H1 (cell line): Measurements from ENCODE around the gene OMA1. TPM values are rescaled to one million over a fixed set of nuclear protein-coding genes. Genes with fewer than 3 reads are reported as not detected.

ENCODE experiments used
- CTCF ChIA-PET: fragments of 300-600 bp; sonication (Branson Sonifier 250); formaldehyde crosslinking; loops from one replicate; lab custom pipeline; 2021; ENCODE audit not compliant: partially characterized antibody; lab: Charles Lee
- POLR2A ChIA-PET: fragments of 300-600 bp; sonication (Branson Sonifier 250); formaldehyde crosslinking; loops from one replicate; lab custom pipeline; 2021; ENCODE audit warnings: inconsistent platforms; ENCODE audit not compliant: partially characterized antibody; lab: Charles Lee
- DNase-seq, 2 experiments: peaks; one replicate each; pipeline versions ENCODE4 v3.0.0 to v3.0.0-alpha.2; 2010 to 2022; ENCODE audit warnings: low spot score in 2 of 2, low read depth in 1 of 2, mixed read lengths in 1 of 2
- FAIRE-seq: peaks from 2 replicates; lab custom pipeline; 2011; peaks lifted over from hg19 to GRCh38; lab: Jason Lieb, UNC
- H2AFZ ChIP-seq: 2 replicates; pipeline ENCODE4 v1.8.1; 2012; ENCODE audit warnings: low read length, inconsistent platforms
- H2AK5ac ChIP-seq: 2 replicates; pipeline ENCODE4 v1.6.1; 2013; ENCODE audit warnings: low read depth, low read length
- H2BK120ac ChIP-seq: replicated peaks from 2 replicates; pipeline ENCODE3; 2013; ENCODE audit warnings: low read depth, low read length, inconsistent platforms
- H2BK12ac ChIP-seq: 2 replicates; pipeline ENCODE4 v1.6.1; 2013; ENCODE audit warnings: low read depth, low read length
- H2BK15ac ChIP-seq: 2 replicates; pipeline ENCODE4 v1.6.1; 2013; ENCODE audit warnings: low read length
- H2BK20ac ChIP-seq: 2 replicates; pipeline ENCODE4 v1.6.1; 2013; ENCODE audit warnings: low read length
- H2BK5ac ChIP-seq: 2 replicates; pipeline ENCODE4 v1.6.1; 2013; ENCODE audit warnings: low read depth, low read length
- H3K14ac ChIP-seq: 2 replicates; pipeline ENCODE4 v1.6.1; 2013; ENCODE audit warnings: inconsistent platforms; ENCODE audit not compliant: insufficient read length
- H3K18ac ChIP-seq: 2 replicates; pipeline ENCODE4 v1.6.1; 2013; ENCODE audit warnings: low read length; ENCODE audit errors: extremely low read depth
- H3K23ac ChIP-seq: 2 replicates; pipeline ENCODE4 v1.6.1; 2013; ENCODE audit warnings: inconsistent platforms; ENCODE audit not compliant: insufficient read length
- H3K23me2 ChIP-seq: 2 replicates; pipeline ENCODE4 v1.6.1; 2013; ENCODE audit warnings: low read depth, low read length
- H3K27ac ChIP-seq: 2 replicates; pipeline ENCODE4 v1.6.1; 2011; ENCODE audit warnings: low read depth, low read length, inconsistent platforms
- H3K27me3 ChIP-seq, 4 experiments: replicated peaks in 1 of 4; 1 replicate in 1 of 4; 2 replicates in 3 of 4; pipeline versions ENCODE4 v1.6.1 to v1.8.1; 2011 to 2013; ENCODE audit warnings: low read length in 3 of 4, mild to moderate bottlenecking in 3 of 4, inconsistent platforms in 2 of 4, mixed read lengths in 2 of 4, moderate library complexity in 1 of 4; ENCODE audit not compliant: control insufficient read depth in 3 of 4, insufficient read depth in 3 of 4; ENCODE audit errors: extremely low read depth in 1 of 4
- H3K36me3 ChIP-seq, 4 experiments: 2 replicates each; pipeline versions ENCODE4 v1.6.1 to v1.8.1; 2011 to 2013; ENCODE audit warnings: mild to moderate bottlenecking in 4 of 4, low read length in 3 of 4, moderate library complexity in 2 of 4, control low read depth in 1 of 4, inconsistent platforms in 1 of 4; ENCODE audit not compliant: insufficient read depth in 4 of 4, control insufficient read depth in 2 of 4
- H3K4ac ChIP-seq: replicated peaks from 2 replicates; pipeline ENCODE3; 2013; ENCODE audit warnings: low read length, low read depth, mixed read lengths, inconsistent platforms; ENCODE audit not compliant: insufficient read length
- H3K4me1 ChIP-seq, 4 experiments: replicated peaks in 1 of 4; 1 replicate in 1 of 4; 2 replicates in 3 of 4; pipeline versions ENCODE4 v1.6.1 to v1.8.1; 2011 to 2013; ENCODE audit warnings: low read length in 3 of 4, inconsistent platforms in 2 of 4, mixed read lengths in 1 of 4; ENCODE audit not compliant: insufficient read depth in 4 of 4, control insufficient read depth in 3 of 4
- H3K4me2 ChIP-seq, 2 experiments: 2 replicates each; pipeline versions ENCODE4 v1.6.1 to v1.8.1; 2011 to 2013; ENCODE audit warnings: low read depth in 2 of 2, low read length in 2 of 2, control low read depth in 1 of 2, inconsistent platforms in 1 of 2, mild to moderate bottlenecking in 1 of 2; ENCODE audit not compliant: insufficient read depth in 1 of 2
- H3K4me3 ChIP-seq, 4 experiments: fragments of 200-600, 300-600 bp in 1 of 4; sonication (generic), shearing (Covaris generic), sonication (Bioruptor Twin) in 1 of 4; 2 replicates each; pipeline versions ENCODE4 v1.5.1 to v1.8.1; 2011 to 2016; ENCODE audit warnings: low read length in 4 of 4, low read depth in 3 of 4, control low read depth in 2 of 4, inconsistent platforms in 2 of 4, mild to moderate bottlenecking in 2 of 4, mixed read lengths in 1 of 4, moderate library complexity in 1 of 4; ENCODE audit not compliant: insufficient read depth in 2 of 4; ENCODE audit errors: extremely low read depth in 1 of 4
- H3K56ac ChIP-seq: replicated peaks from 2 replicates; pipeline ENCODE3; 2013; ENCODE audit warnings: low read depth, mild to moderate bottlenecking, mixed read lengths, low read length, inconsistent platforms; ENCODE audit not compliant: insufficient read length
- H3K79me1 ChIP-seq: 2 replicates; pipeline ENCODE4 v1.6.1; 2013; ENCODE audit warnings: low read depth, low read length, control low read depth
- H3K79me2 ChIP-seq, 2 experiments: 2 replicates each; pipeline versions ENCODE4 v1.6.1 to v1.8.1; 2012 to 2013; ENCODE audit warnings: low read length in 2 of 2, mild to moderate bottlenecking in 2 of 2, inconsistent platforms in 1 of 2; ENCODE audit not compliant: insufficient read depth in 2 of 2, control insufficient read depth in 1 of 2
- H3K9ac ChIP-seq, 4 experiments: replicated peaks in 1 of 4; 1 replicate in 1 of 4; 2 replicates in 3 of 4; pipeline versions ENCODE4 v1.6.1 to v1.8.1; 2011 to 2013; ENCODE audit warnings: low read depth in 3 of 4, low read length in 3 of 4, control low read depth in 2 of 4, mild to moderate bottlenecking in 2 of 4, moderate library complexity in 2 of 4, inconsistent platforms in 1 of 4; ENCODE audit errors: extremely low read depth in 1 of 4
- H3K9me3 ChIP-seq, 2 experiments: 2 replicates each; pipeline versions ENCODE4 v1.6.1 to v1.8.1; 2012 to 2013; ENCODE audit warnings: mild to moderate bottlenecking in 2 of 2, moderate library complexity in 2 of 2, control low read depth in 1 of 2, inconsistent platforms in 1 of 2, low read depth in 1 of 2, low read length in 1 of 2, mixed read lengths in 1 of 2; ENCODE audit not compliant: insufficient read depth in 2 of 2
- H4K20me1 ChIP-seq, 2 experiments: replicated peaks in 1 of 2; 2 replicates each; pipeline versions ENCODE3 to v1.8.1; 2011 to 2013; ENCODE audit warnings: inconsistent platforms in 2 of 2, low read length in 2 of 2, mild to moderate bottlenecking in 1 of 2; ENCODE audit not compliant: insufficient read depth in 2 of 2, control insufficient read depth in 1 of 2
- H4K5ac ChIP-seq: 2 replicates; pipeline ENCODE4 v1.6.1; 2013; ENCODE audit warnings: low read length, low read depth, mixed read lengths, inconsistent platforms; ENCODE audit not compliant: insufficient read length
- H4K8ac ChIP-seq: 2 replicates; pipeline ENCODE4 v1.8.0; 2013; ENCODE audit warnings: mild to moderate bottlenecking, moderate library complexity, low read length, inconsistent platforms; ENCODE audit not compliant: insufficient read depth; ENCODE audit errors: extremely low read depth
- H4K91ac ChIP-seq: replicated peaks from 2 replicates; pipeline ENCODE3; 2013; ENCODE audit warnings: low read length, mixed read lengths, inconsistent platforms; ENCODE audit not compliant: insufficient read length
- SIN3A ChIP-seq, 2 experiments: IDR thresholded peaks in 1 of 2; conservative IDR thresholded peaks in 1 of 2; 2 replicates each; pipeline ENCODE4 v1.6.1; 2011 to 2012; ENCODE audit warnings: low read length in 2 of 2, improper control_type of control experiment in 1 of 2, low read depth in 1 of 2, mild to moderate bottlenecking in 1 of 2
- YY1 ChIP-seq: IDR thresholded peaks from 2 replicates; pipeline ENCODE4 v1.6.1; 2011; ENCODE audit warnings: low read depth, mild to moderate bottlenecking, low read length
- WGBS, 2 experiments: shearing (Covaris generic) in 1 of 2; methylation state at CpG; one replicate each; pipeline versions ENCODE4 v1.1.6 to v1.1.7; 2013 to 2015; ENCODE audit warnings: low lambda C conversion rate in 2 of 2, mixed read lengths in 2 of 2, inconsistent platforms in 1 of 2, low coverage in 1 of 2, missing lambda C conversion rate in 1 of 2; ENCODE audit not compliant: insufficient replicate concordance in 2 of 2, insufficient coverage in 1 of 2, insufficient read length in 1 of 2; ENCODE audit errors: extremely low coverage in 1 of 2, missing lambda C conversion rate in 1 of 2; 5-methylcytosine and 5-hydroxymethylcytosine counted together
- polyA plus RNA-seq, 7 experiments: library from polyadenylated mRNA; depleted of rRNA in 3 of 7; stranded (reverse) in 5 of 7; unstranded in 2 of 7; fragments of >200 nt in 5 of 7; fragments of 200-250 nt in 2 of 7; gene quantifications; 1 replicate in 5 of 7; 2 replicates in 1 of 7; 4 replicates in 1 of 7; pipeline versions ENCODE4 v1.2.1 to v1.2.3, GENCODE V29; 2011 to 2013; ENCODE audit warnings: missing spikeins in 2 of 7, mixed read lengths in 2 of 7
- total RNA-seq: library from RNA; stranded (reverse); fragmentation: NEBNext Ultra II Directional; extraction: Animal tissue kit (Norgen Biotek cat#: 25700); gene quantifications from 2 replicates; pipeline ENCODE4 v1.2.1, GENCODE V29; 2021

OMA1 gene
- total and polyA plus RNA-seq, 2 of the 8 experiments (the other 6 are each of a cell fraction or from before 2014, with no cell fraction given): 7.7 to 11.7 TPM

- Histone ChIP-seq H4K20me1 (no peaks in the 10 kb centered on the region), H2BK20ac (no peak overlapping the region), H3K18ac (no peak overlapping the region), H4K91ac (no peak overlapping the region), H3K27ac (no peak overlapping the region), H3K9me3 (no peaks in the 10 kb centered on the region), H3K4me1 (no peaks in the 10 kb centered on the region), H3K23me2 (no peaks in the 10 kb centered on the region), H3K4ac (no peak overlapping the region), H3K27me3 (no peaks in the 10 kb centered on the region), H3K36me3 (no peaks in the 10 kb centered on the region), H3K14ac (no peak overlapping the region), H2BK5ac (no peak overlapping the region), H4K5ac (no peak overlapping the region), H2AK5ac (no peak overlapping the region), H3K56ac (no peak overlapping the region), H2BK15ac (no peak overlapping the region), H2BK12ac (no peak overlapping the region), H3K9ac (no peak overlapping the region), H3K23ac (no peak overlapping the region), H4K8ac (no peak overlapping the region), H3K79me2 (no peaks in the 10 kb centered on the region), H3K4me3 (no peak overlapping the region), H2BK120ac (no peak overlapping the region), H3K4me2 (no peak overlapping the region), H2AFZ (no peak overlapping the region), H3K79me1 (no peaks in the 10 kb centered on the region)
- 92% methylated on average over 2 of the region's 2 CpGs; no CpG with 5 or more reads in 1 of the 2 experiments for WGBS, 2 experiments
- 0 out of 2 replicates have a peak, but pooled peaks have one; percentile 45 for TF ChIP-seq YY1
- no peak for TF ChIP-seq SIN3A (conservative IDR thresholded peaks at IDR 0.05 in 1 of 2, IDR thresholded peaks at IDR 0.05 in 1 of 2; ENCODE audit: low read depth in 1 of 2, low read length in 2 of 2)
- FAIRE-seq: no peak
- DNase-seq: no peak
- ChIA-PET POLR2A (no interaction called here), CTCF (no interaction called here)
Measured at GRCh38 chr1:58480191-58480590, 66.3 kb downstream of the OMA1 start.
